SH-SY5Y (cell line): Measurements from ENCODE around the gene RBMS1.

ENCODE experiments used
- GATA2 ChIP-seq: IDR thresholded peaks from 2 replicates; pipeline ENCODE4 v1.6.1; 2011; ENCODE audit warnings: mild to moderate bottlenecking, low read depth, low read length
- GATA3 ChIP-seq: IDR thresholded peaks from 2 replicates; pipeline ENCODE4 v1.6.1; 2011; ENCODE audit warnings: low read depth, mild to moderate bottlenecking, low read length, moderate library complexity

GRCh38 chr2:160360089-160360757 lies 133.4 kb downstream of the RBMS1 start:
- TF ChIP-seq GATA2: no peak
- TF ChIP-seq GATA3: no peak
